ENCODE measurements around the gene CTNNAL1. TPM values are rescaled to one million over a fixed set of nuclear protein-coding genes. Genes with fewer than 3 reads are reported as not detected.
"Not testable (repeated sequence)": the region's sequence is repeated elsewhere in the genome, so short reads cannot be mapped to it uniquely, and the experiment has no call there.

The CTNNAL1 gene
- total RNA-seq, 2 donors from 2014 or later, result 98.9 to 120 TPM

DNA sequence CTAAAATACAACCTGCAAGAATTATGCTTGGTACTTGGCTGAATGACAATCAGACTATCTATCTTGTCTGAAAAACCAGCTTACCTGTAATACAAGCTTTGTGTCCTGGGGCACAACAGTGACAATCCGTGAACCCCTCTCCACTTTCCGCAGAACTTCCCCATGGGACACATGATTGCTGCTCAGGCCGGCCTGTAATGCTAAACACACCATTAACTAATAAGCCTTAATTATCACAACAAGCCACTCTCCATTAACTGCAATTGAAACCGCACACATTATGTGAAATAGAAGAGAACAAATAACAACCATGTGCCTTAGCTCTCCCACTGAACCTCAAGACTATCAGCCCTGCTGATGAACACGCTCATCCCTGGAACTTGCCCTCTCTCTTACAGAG lies 113.1 kb downstream of the CTNNAL1 start:
- Histone ChIP-seq H3K27me3 (no peaks in the 10 kb centered on the region), H3K4me3 (no peak overlapping the region), H3K4me1 (no peaks in the 10 kb centered on the region), H3K36me3 (peaks cover 88% of the 10 kb centered on the region), H3K27ac (no peak overlapping the region), H3K9me3 (no peaks in the 10 kb centered on the region)
- TF ChIP-seq, protein P1, sequence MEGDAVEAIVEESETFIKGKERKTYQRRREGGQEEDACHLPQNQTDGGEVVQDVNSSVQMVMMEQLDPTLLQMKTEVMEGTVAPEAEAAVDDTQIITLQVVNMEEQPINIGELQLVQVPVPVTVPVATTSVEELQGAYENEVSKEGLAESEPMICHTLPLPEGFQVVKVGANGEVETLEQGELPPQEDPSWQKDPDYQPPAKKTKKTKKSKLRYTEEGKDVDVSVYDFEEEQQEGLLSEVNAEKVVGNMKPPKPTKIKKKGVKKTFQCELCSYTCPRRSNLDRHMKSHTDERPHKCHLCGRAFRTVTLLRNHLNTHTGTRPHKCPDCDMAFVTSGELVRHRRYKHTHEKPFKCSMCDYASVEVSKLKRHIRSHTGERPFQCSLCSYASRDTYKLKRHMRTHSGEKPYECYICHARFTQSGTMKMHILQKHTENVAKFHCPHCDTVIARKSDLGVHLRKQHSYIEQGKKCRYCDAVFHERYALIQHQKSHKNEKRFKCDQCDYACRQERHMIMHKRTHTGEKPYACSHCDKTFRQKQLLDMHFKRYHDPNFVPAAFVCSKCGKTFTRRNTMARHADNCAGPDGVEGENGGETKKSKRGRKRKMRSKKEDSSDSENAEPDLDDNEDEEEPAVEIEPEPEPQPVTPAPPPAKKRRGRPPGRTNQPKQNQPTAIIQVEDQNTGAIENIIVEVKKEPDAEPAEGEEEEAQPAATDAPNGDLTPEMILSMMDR (IDR thresholded peaks at IDR 0.05), result no peak
- no peak for DNase-seq (ENCODE audit: low spot score)

DNA sequence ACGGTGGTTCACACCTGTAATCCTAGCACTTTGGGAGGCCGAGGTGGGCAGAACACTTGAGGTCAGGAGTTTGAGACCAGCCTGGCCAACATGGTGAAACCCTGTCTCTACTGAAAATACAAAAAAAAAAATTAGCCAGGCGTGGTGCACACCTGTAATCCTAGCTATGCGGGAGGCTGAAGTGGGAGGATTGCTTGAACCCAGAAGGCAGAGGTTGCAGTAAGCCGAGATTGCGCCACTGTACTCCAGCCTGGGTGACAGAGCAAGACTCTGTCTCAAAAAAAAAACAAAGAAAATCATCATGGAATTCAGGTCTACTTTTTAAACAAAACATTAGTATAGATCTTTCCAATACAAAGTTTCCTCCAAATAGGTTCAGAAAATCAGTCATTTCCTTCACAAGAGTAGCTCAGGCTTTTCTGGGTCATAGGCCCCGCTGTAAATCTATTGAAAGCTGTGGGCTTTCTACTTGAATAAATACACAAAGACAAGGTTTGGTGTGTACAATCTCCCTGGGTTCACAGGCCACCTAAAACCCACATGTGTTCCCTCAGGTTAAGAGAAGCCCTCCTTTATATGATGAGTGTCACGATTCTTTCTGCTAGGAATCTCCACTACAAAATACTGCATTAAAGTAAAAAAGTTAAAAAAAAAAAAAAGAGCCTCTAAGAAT lies 114.1 kb downstream of the CTNNAL1 start:
- H3K9me3 ChIP-seq; H3K4me3 ChIP-seq; DNase-seq (ENCODE audit: low spot score); H3K27ac ChIP-seq; H3K4me1 ChIP-seq; H3K27me3 ChIP-seq: not testable (repeated sequence)
- peaks cover 90% of the 10 kb centered on the region for H3K36me3 ChIP-seq

DNA sequence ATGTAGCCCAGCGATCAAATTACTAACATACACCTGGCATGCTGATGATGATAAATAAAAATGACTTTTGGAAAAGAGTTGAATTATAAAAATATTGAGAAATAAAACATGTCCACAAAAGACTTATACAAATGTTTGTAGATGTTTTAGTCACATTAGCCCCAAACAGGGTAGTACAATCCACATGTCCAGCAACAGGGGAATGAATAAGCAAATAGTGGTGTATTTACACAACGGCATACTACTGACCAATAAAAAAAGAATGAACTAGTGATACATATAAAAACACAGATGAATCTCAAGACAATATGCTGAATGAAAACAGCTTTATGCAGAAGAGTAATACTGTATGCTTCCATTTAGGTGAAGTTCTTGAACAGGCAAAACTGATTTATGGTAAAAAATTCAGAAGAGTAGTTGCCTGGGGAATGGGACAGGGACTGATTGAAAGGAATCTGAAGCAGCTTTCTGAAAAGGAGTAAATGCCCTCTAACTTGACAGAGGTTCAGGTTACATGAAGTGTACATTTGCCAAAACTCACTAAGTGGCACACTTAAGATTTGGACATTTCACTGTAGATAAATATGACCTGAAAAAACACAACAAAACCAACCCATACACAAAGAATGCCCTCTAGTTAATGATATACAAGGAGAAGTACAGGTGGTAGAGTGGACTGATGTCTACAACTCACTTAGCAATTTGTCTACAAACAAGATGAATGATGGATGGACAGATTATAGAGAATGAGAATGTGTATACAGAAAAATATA lies 115.8 kb downstream of the CTNNAL1 start:
- TF ChIP-seq, protein P1 (IDR thresholded peaks at IDR 0.05), result no peak
- H3K4me3 ChIP-seq, result no peak overlapping the region
- H3K36me3 ChIP-seq, result peaks cover 93% of the 10 kb centered on the region
- no peaks in the 10 kb centered on the region for H3K9me3 ChIP-seq
- H3K4me1 ChIP-seq, result no peaks in the 10 kb centered on the region
- no peak overlapping the region for H3K27ac ChIP-seq
- no peak for DNase-seq (ENCODE audit: low spot score)
- no peaks in the 10 kb centered on the region for H3K27me3 ChIP-seq

DNA sequence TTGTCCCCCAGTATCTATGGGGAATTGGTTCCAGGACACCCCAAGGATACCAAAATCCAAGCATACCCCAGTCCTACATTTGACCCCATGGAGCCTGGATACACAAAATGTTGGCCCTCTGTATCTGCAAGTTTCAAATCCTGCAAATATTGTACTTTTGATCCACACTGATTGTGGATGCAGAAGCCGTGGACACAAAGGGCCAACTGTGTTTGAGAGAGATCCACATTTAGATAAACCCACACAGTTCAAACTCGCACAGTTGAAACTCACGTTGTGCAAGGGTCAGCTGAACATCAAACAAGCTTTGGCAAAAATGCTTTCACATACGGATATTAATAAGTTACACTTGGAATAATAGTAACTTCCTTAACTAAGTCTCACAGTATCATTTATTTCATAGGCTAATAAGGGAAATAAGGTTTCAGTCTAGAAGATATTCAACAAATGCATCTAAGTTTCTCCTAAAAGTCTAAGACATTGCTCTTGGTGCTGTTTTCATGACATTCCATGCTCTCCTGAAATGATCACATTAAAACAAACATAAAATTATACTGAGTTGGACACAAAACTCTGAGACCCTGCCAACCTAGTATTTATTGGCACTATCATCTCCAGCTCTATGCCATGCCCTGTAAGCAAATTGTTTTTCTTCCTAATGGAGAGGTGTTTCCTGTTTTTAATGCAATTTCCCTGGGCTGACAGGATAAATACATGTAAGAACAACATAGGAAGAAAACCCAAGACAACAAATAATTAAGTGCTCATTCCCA lies 118.9 kb downstream of the CTNNAL1 start:
- no peaks in the 10 kb centered on the region for H3K4me1 ChIP-seq
- H3K36me3 ChIP-seq, result peaks cover 84% of the 10 kb centered on the region
- no peaks in the 10 kb centered on the region for H3K27me3 ChIP-seq
- no peaks in the 10 kb centered on the region for H3K9me3 ChIP-seq
- H3K4me3 ChIP-seq, result no peak overlapping the region
- TF ChIP-seq, protein P1 (IDR thresholded peaks at IDR 0.05), result no peak
- H3K27ac ChIP-seq, result no peak overlapping the region
- no peak for DNase-seq (ENCODE audit: low spot score)

MicroRNA genes within 50 kb of the gene (microRNA counts, 767-probe panel; counts per million panel counts)
- 0 to 2,139 counts per million in 2 donors for microRNA hsa-miR-32-5p

Small RNAs within 50 kb of the gene (microRNA-seq; reads per million reads assigned to microRNA genes)
- gene MIR32 (ENCODE audit: borderline number of aligned reads in 2 of 2, borderline replicate concordance in 1 of 2), result 166 to 197 reads per million in 2 donors

Other genes with a start within 250 kb of the CTNNAL1 start
- gene ACTL7B, start 157.5 kb downstream of the CTNNAL1 start, total RNA-seq, result not detected
- not detected for gene ACTL7A, start 151.2 kb downstream of the CTNNAL1 start, total RNA-seq
- gene ELP1, start 79.4 kb downstream of the CTNNAL1 start, total RNA-seq, result 10 to 100 TPM; 14.7 to 22.1 TPM
- 1 to 10 TPM; 6.1 to 7.3 TPM for gene ABITRAM, start 79.1 kb downstream of the CTNNAL1 start, total RNA-seq
- 10 to 100 TPM; 89.0 to 95.1 TPM for gene TMEM245, start 106.4 kb upstream of the CTNNAL1 start, total RNA-seq
- gene FRRS1L, start 153.8 kb upstream of the CTNNAL1 start, total RNA-seq, result 1 to 10 TPM; 4.3 to 7.5 TPM